ENCODE measurements around the gene LHFPL6.

LHFPL6 gene

DNA sequence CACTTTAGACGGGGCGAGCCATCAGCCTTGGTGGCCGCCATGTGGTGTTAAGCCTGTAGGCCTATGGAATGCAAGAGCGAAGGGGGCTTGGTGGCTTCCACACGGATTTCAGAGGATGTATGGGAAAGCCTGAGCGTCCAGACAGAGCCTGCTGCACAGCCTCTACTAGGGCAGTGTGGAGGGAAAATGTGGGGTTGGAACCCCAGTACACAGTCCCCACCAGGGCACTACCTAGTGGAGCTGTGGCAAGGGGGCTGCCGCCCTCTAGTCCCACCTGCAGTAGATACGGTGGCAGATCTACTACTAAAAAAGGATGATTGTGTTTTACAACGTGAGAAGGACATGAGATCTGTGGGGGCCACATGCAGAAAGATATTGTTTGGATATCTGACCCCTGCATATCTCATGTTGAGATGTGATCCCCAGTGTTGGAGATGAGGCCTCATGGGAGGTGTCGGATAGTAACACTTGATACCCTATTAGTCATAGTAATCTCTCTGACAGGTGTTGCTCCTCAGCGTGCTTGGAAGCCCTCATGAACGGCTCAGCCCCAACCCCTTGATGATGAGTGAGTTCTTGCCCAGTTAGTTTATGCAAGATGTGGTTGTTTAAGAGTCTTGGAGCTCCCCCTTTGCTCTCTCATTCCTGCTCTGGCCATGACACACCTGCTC lies 45.6 kb downstream of the LHFPL6 start:
- in situ Hi-C loops (cut with MboI; ENCODE audit: low sequenced_read_pairs), result no loop called here

- in situ Hi-C loops (cut with MboI; ENCODE audit: low sequenced_read_pairs), result no loop called here
Observed at GRCh38 chr13:39556866-39557265, 46.1 kb downstream of the LHFPL6 start.

DNA sequence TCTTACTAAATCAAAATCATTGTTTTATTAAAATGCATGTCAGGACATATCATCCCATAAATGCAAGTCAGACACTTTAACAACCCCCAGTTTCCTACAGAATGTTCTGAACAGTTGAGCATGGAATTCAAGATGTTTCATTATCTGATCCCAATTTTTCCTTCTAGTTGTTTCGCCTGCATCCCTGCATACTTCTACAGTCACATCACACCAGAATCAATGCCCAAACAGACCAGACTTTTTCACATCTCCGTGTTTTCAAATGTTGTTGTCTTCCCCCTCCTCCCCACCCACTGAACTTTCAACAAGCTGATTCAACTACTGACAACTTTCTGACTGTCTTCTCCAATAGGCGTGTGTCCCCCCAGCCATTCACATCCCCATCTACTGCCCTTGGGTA lies 48.6 kb downstream of the LHFPL6 start:
- in situ Hi-C loops (cut with MboI; ENCODE audit: low sequenced_read_pairs), result no loop called here

GRCh38 chr13:39552246-39552645 lies 50.7 kb downstream of the LHFPL6 start:
- in situ Hi-C loops (cut with MboI; ENCODE audit: low sequenced_read_pairs), result no loop called here

GRCh38 chr13:39550931-39551330 lies 52.1 kb downstream of the LHFPL6 start:
- in situ Hi-C loops (cut with MboI; ENCODE audit: low sequenced_read_pairs), result no loop called here

- in situ Hi-C loops (cut with MboI; ENCODE audit: low sequenced_read_pairs), result no loop called here
Observed at GRCh38 chr13:39547108-39547507, 55.9 kb downstream of the LHFPL6 start.

DNA sequence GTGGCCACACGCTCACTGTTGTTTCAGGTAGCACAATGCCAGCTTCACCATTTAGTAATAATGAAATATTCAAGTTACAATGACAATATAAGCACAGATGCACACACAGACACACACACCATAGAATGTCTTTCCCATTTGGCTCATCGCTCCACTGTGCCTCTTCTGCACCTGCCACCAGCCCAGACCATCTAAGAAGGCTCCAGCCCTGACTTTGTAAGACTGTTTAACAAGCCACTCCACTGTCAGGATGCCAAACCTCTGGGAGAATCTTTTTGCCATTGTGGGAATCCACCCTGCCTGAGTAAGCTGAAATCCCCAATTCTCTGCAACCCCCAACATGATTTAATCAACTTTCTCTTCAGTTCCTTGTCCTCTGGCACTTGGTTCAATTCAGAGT lies 60.6 kb downstream of the LHFPL6 start:
- in situ Hi-C loops (cut with MboI; ENCODE audit: low sequenced_read_pairs), result no loop called here

DNA sequence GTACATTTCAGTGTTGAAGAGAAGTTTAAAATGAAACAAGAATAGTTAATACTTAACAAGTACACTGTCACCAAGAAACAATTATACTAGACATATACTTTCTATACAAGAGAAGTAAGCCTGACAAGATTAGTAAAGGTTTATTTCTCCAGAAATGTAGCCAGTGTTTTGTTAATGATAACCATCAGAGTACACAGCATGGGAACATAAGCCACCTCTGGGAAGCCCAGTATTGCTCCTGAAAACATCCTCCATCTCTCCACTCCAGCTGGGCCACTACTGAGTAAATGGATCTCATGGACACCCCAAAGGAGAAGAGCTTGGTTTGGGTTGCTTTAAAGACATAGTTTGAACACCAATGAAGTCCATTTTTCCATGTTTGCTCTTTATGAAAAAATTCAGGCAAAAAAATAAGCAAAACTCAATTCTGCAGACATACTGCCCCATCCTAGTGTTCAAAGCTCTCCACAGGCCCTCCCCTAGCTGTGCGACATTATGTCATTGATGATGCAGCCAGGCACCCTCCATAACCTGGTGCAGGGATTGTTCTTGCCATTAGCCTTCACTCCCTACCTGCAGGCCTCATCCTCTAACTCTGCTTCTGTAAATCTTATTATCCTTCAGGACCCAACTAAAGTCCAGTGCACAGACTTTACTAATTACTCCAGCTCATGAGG lies 61.9 kb downstream of the LHFPL6 start:
- in situ Hi-C loops (cut with MboI; ENCODE audit: low sequenced_read_pairs), result no loop called here

- in situ Hi-C loops (cut with MboI; ENCODE audit: low sequenced_read_pairs), result no loop called here
Observed at GRCh38 chr13:39538816-39539790, 63.9 kb downstream of the LHFPL6 start.

DNA sequence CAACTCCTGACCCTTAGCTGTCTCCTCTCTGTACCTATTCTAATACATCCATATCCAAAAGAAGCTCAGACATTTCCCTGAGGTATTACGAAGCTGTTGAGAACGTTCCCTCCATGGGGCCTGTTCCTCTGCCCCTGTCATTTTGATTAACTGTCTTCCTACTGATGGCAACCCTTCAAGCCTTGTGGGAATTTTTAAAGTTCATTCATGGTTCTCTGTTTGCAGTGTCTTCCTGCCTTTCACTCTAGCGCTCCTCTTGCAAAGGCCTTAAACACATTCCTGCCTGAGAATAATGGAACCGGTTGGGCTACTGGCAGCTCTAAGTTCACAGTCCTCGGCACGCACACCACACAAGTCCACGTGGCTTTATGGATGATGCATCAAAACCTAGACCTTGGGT lies 66.1 kb downstream of the LHFPL6 start:
- in situ Hi-C loops (cut with MboI; ENCODE audit: low sequenced_read_pairs), result no loop called here

GRCh38 chr13:39536274-39536673 lies 66.7 kb downstream of the LHFPL6 start:
- in situ Hi-C loops (cut with MboI; ENCODE audit: low sequenced_read_pairs), result no loop called here

- in situ Hi-C loops (cut with MboI; ENCODE audit: low sequenced_read_pairs), result no loop called here
Observed at GRCh38 chr13:39533651-39534150, 69.3 kb downstream of the LHFPL6 start.

DNA sequence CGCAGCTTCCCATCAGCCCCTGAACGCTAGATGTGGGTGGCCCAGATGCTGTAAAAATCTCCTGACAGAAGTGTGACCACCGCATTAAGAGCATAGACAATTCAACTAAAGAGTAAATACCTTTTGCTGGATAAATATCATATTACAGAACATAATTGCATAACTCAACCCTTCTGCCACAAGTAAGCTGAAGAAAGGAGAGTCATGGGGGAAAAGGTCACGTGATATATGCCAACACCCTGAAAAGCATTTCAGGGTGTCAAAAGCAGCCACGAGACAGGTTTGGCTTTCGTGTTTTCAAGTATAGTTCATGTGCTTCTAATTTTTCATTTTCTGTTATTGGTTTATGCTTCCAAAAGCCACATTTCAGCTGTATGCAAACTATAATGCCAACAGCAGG lies 71.3 kb downstream of the LHFPL6 start:
- in situ Hi-C loops (cut with MboI; ENCODE audit: low sequenced_read_pairs), result no loop called here

DNA sequence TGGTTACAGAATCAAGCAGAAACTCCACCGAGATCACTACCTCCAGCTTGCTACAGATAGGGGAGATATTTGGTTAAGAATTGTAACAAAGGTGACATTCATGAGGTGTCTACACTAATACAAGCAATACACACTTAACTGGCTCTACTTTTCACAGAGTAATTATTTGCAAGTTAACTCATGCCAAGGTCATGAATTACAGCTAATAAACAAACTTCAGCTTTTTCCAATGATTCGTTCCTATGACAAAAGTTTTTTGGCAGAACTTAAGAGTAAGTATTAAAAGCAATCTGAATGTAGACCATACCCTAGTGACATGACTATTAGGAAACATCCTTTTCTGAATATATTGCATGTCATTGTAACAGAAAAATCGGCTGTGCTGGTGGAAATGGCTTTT lies 72.1 kb downstream of the LHFPL6 start:
- in situ Hi-C loops (cut with MboI; ENCODE audit: low sequenced_read_pairs), result no loop called here

- in situ Hi-C loops (cut with MboI; ENCODE audit: low sequenced_read_pairs), result no loop called here
Observed at GRCh38 chr13:39528661-39528980, 74.4 kb downstream of the LHFPL6 start.

DNA sequence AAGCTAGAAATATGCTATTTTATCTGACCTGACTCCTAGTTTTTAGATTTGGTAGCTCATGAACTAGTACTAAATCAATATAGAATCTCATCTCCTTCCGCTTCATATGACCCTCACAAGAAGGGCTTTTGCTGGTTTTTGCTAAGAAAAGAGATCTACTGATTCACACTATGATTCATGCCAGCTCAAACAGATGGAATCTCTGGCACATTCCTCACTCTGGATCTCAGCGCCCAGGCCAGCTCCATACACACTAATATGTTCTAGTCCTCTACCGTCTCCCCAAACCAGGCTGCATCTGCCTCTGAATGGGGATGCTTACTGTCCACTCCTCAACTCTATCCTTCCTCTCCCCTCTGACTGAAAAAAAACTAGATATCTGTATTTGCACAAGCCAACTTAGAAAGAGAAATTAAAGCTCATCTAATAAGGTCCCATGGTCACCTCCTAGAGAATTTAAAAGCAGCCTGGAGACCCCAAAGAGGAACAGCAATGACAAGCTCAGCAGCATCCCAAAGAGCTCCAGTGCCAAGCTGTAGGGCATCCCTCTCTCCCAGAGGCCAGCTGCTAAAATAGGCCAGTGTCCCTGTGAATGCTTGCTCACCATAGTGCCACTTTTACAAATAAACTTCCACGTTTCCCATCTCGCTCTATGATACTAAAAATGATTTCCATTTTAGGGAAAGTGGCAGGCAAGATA lies 74.9 kb downstream of the LHFPL6 start:
- in situ Hi-C loops (cut with MboI; ENCODE audit: low sequenced_read_pairs), result no loop called here

DNA sequence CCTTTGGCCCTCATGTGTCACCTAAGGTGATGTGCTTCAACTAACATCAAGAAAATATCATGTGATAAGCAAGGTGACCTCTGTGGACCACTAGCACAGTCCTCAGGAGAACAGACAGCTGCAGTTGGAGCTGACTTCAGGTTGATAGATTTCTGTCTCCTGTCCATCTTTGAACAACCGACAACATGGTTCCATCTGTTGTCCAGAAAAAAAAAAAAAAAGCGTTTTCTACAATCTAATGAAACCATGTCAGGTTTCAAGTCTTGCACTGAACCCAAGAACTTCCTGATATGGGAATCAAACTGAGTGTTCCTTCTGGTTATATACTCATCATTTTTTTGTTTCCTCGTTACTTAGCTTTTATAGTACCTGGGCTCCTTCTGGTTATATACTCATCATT lies 75.7 kb downstream of the LHFPL6 start:
- in situ Hi-C loops (cut with MboI; ENCODE audit: low sequenced_read_pairs), result no loop called here

DNA sequence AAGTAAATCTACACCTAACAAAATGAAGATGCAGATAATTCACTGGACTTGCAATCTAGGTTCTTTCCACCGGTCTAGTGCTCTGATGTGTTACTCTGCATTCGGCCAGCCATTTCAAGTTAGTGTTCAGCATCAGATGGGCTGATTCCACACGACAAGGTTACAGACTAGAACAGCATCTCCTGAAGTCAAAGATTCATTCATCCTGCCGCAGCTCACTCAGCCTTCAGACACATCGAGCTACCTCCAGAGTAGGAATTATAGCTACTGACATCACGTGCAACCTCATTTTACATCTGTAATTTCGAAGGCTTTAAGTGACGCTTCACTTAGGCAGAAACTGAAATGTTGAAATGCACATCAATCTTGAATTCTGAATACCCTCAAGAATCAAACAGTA lies 76.5 kb downstream of the LHFPL6 start:
- in situ Hi-C loops (cut with MboI; ENCODE audit: low sequenced_read_pairs), result no loop called here

DNA sequence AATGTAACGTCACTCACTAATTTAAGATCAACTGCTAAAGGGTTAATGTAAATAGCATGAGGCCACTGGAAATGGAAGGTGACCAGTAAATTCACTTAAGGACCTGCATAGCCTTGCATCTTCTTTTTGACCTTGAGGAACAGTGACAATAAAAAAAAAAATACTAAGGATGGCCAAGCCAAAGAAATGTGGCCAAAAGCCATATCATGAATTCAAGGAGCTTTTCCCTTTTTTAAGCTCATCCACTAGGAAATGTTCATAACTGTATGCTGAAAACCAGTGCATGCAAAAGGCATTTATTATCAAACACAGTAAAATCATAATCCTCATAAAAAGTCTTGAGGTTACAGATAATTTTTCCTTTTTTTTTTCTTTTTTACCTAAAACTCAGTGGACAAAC lies 77.5 kb downstream of the LHFPL6 start:
- in situ Hi-C loops (cut with MboI; ENCODE audit: low sequenced_read_pairs), result no loop called here

- in situ Hi-C loops (cut with MboI; ENCODE audit: low sequenced_read_pairs), result no loop called here
Observed at GRCh38 chr13:39524795-39525194, 78.2 kb downstream of the LHFPL6 start.

DNA sequence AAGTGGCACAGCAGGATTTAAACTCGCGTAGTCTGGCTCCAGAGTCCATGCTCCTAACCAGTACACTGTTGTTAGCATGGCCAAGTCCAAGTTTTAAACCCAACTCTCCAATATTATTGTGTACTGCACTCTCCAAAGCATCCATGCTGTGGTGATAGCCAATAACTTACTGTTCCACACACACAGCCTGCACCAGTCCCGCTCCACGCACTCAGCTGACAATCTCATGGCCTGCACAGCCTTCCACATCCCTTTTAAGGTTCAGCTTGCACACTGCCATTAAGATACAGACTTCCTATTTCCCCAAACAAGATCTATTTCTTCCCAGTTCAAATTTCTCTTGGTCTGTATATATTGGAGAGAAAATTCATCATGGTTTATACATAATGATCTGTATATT lies 80.7 kb downstream of the LHFPL6 start:
- in situ Hi-C loops (cut with MboI; ENCODE audit: low sequenced_read_pairs), result no loop called here

Data from hTERT RPE-1 (cell line).